ENCODE measurements around the gene CSF3R.
"Not testable (repeated sequence)": the region's sequence is repeated elsewhere in the genome, so short reads cannot be mapped to it uniquely, and the experiment has no call there.

Gene CSF3R

DNA sequence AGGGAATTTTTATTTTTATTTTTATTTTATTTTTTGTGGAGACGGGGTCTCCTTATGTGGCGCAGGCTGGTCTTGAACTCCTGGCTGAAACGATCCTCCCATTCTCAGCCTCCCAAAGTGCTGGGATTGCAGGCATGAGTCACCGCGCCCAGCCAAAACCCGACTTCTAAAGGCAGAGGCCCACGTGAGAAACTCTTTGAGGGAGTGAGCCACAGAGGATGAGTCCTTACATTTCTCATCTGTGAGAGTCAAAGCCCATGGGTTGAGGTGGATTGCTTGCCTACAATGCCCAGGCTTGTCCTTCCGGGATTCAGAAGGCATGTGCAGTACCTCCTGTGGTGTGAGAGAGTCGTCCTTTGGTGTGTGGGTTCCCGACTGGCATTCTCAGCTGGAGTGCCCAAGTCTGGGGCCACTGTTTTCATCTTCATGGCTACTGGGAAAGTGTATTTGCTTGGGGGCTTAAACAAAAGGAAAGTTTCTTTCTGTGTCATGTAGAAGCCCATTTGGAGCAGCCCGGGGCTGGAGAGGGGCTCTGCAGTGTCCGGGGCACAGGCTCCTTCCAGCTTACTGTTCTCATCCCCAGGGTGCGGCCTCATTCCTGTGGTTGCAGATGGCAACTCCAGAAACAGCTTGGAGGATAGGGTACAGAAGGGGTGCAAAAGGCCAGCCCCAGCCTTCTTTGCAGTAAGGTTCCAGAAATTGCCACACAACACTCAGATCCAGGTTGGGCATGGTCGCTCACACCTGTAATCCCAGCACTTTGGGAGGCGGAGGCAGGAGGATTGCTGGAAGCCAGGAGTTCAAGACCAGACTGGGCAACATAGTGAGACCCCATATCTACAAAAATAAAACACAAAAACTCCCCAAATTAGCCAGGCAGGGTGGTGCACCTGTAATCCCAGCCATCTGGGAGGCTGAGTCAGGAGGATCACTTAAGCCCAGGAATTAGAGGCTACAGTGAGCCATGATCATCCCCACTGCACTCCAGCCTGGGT, 29.4 kb upstream of the CSF3R start:
- TF ChIP-seq, protein P1, sequence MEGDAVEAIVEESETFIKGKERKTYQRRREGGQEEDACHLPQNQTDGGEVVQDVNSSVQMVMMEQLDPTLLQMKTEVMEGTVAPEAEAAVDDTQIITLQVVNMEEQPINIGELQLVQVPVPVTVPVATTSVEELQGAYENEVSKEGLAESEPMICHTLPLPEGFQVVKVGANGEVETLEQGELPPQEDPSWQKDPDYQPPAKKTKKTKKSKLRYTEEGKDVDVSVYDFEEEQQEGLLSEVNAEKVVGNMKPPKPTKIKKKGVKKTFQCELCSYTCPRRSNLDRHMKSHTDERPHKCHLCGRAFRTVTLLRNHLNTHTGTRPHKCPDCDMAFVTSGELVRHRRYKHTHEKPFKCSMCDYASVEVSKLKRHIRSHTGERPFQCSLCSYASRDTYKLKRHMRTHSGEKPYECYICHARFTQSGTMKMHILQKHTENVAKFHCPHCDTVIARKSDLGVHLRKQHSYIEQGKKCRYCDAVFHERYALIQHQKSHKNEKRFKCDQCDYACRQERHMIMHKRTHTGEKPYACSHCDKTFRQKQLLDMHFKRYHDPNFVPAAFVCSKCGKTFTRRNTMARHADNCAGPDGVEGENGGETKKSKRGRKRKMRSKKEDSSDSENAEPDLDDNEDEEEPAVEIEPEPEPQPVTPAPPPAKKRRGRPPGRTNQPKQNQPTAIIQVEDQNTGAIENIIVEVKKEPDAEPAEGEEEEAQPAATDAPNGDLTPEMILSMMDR (IDR thresholded peaks at IDR 0.05; ENCODE audit: unreplicated experiment in 3 of 3) = no peak
- Mint-ChIP-seq H3K27ac (no peak overlapping the region), H3K4me3 (no peak overlapping the region), H3K9me3 (no peaks in the 10 kb centered on the region), H3K36me3 (ENCODE audit: low read depth) (no peaks in the 10 kb centered on the region), H3K27me3 (ENCODE audit: low read depth) (peaks cover 13% of the 10 kb centered on the region), H3K4me1 (peaks cover 1% of the 10 kb centered on the region)

- H3K9me3 Mint-ChIP-seq = not testable (repeated sequence)
Measured at GRCh38 chr1:36511220-36511619, 28.5 kb upstream of the CSF3R start.

GRCh38 chr1:36510418-36510817, 27.7 kb upstream of the CSF3R start:
- Mint-ChIP-seq H3K27ac (no peak overlapping the region), H3K27me3 (ENCODE audit: low read depth) (peaks cover 13% of the 10 kb centered on the region), H3K4me1 (no peaks in the 10 kb centered on the region), H3K9me3 (no peaks in the 10 kb centered on the region), H3K4me3 (no peak overlapping the region), H3K36me3 (ENCODE audit: low read depth) (no peaks in the 10 kb centered on the region)
- TF ChIP-seq, protein P1 (IDR thresholded peaks at IDR 0.05; ENCODE audit: unreplicated experiment in 3 of 3) = no peak

More at GRCh38 chr1:36511220-36511619, 28.5 kb upstream of the CSF3R start:
- peaks cover 13% of the 10 kb centered on the region for H3K27me3 Mint-ChIP-seq (ENCODE audit: low read depth)
- H3K4me3 Mint-ChIP-seq; H3K36me3 Mint-ChIP-seq (ENCODE audit: low read depth); H3K27ac Mint-ChIP-seq; H3K4me1 Mint-ChIP-seq: not testable (repeated sequence)

DNA sequence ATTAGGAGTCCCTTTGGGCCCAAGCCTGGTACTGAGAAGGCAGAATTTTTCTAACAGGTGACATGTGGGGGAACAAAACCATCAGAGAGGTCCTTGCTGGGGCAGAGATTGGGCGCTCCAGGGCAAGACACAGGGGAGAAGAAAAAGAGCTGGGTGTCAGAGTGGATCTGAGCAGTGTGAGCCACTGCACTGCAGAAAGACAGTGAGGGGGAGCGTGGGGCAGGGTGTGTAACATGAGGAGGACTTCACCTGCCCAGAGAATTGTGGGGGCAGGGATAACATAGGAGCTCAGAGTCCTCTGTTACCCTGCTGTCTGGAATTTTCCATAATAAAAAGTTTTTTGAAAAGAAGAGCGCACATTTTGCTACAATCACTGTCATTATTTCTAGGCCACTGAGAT, 25.5 kb upstream of the CSF3R start:
- Mint-ChIP-seq H3K36me3 (ENCODE audit: low read depth) (no peaks in the 10 kb centered on the region), H3K4me3 (no peak overlapping the region), H3K27ac (no peak overlapping the region), H3K9me3 (peaks cover 3% of the 10 kb centered on the region), H3K27me3 (ENCODE audit: low read depth) (peaks cover 10% of the 10 kb centered on the region), H3K4me1 (no peaks in the 10 kb centered on the region)
- TF ChIP-seq, protein P1 (IDR thresholded peaks at IDR 0.05; ENCODE audit: unreplicated experiment in 3 of 3) = no peak

GRCh38 chr1:36506276-36506920, 23.7 kb upstream of the CSF3R start:
- no peak overlapping the region for H3K27ac Mint-ChIP-seq
- no peak overlapping the region for H3K4me3 Mint-ChIP-seq
- H3K9me3 Mint-ChIP-seq = peaks cover 3% of the 10 kb centered on the region
- peaks cover 5% of the 10 kb centered on the region for H3K27me3 Mint-ChIP-seq (ENCODE audit: low read depth)
- no peaks in the 10 kb centered on the region for H3K4me1 Mint-ChIP-seq
- TF ChIP-seq, protein P1 (IDR thresholded peaks at IDR 0.05; ENCODE audit: unreplicated experiment in 3 of 3) = no peak
- H3K36me3 Mint-ChIP-seq (ENCODE audit: low read depth) = no peaks in the 10 kb centered on the region

DNA sequence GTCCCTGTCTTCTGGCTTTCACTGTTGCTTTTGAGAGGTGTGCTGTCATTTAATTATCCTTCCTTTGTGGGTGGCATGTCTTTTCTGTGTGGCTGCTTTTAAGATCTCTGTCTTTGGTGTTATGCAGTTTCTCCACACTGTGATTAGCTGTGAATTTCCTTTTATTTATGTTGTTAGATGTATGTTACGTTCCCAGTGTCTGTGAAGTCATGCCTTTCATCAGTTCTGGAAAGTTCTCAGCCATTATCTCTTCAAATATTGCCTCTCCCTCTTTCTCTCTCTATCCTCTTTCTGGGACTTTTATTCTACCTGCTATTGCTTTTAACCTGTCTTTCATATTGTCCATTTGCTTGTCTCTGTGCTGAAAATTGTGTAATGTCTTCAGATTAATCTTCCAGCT, 21.0 kb upstream of the CSF3R start:
- peaks cover 5% of the 10 kb centered on the region for H3K27me3 Mint-ChIP-seq (ENCODE audit: low read depth)
- H3K4me3 Mint-ChIP-seq = no peak overlapping the region

More for the DNA sequence above, 21.0 kb upstream of the CSF3R start:
- TF ChIP-seq, protein P1 (IDR thresholded peaks at IDR 0.05; ENCODE audit: unreplicated experiment in 3 of 3) = no peak
- no peak overlapping the region for H3K27ac Mint-ChIP-seq
- H3K36me3 Mint-ChIP-seq (ENCODE audit: low read depth) = no peaks in the 10 kb centered on the region
- peaks cover 3% of the 10 kb centered on the region for H3K9me3 Mint-ChIP-seq
- no peaks in the 10 kb centered on the region for H3K4me1 Mint-ChIP-seq

Data from nephron (organoid).